GM18870 (cell line): ENCODE measurements around the gene EDARADD.

ENCODE experiments used
- ATAC-seq: cut with Tn5 transposase; IDR thresholded peaks from one replicate; pipeline ENCODE4 v1.9.1; 2021; ENCODE audit warnings: moderate library complexity; ENCODE audit not compliant: unreplicated experiment

EDARADD gene

DNA sequence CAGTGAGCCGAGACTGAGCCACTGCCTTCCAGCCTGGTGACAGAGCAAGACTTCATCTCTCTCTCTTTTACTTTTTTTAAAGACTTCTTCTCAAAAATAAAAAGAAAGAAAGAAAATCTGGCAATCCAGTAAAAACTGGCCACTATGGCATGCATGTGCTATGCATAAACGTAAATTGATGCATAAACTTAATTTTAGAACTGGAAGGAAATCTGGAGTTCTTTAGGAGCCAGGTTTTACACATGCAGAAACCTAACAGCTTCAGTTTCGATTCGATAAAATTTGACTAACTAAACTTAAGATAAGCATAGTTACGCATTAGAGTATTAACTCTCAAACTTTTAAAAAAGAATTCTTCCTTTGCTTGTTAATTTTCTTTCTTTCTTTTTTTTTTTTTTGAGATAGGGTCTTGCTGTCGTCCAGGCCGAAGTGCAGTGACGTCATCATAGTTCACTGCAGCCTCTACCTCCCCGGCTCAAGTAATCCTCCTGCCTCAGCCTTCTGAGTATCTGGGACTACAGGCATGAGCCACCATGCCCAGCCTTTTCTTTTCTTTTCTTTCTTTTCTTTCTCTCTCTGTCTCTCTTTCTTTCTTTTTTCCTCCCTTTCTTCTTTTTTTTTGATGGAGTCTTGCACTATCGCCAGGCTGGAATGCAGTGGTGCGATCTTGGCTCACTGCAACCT lies 117.8 kb downstream of the EDARADD start:
- ATAC-seq = no peak

DNA sequence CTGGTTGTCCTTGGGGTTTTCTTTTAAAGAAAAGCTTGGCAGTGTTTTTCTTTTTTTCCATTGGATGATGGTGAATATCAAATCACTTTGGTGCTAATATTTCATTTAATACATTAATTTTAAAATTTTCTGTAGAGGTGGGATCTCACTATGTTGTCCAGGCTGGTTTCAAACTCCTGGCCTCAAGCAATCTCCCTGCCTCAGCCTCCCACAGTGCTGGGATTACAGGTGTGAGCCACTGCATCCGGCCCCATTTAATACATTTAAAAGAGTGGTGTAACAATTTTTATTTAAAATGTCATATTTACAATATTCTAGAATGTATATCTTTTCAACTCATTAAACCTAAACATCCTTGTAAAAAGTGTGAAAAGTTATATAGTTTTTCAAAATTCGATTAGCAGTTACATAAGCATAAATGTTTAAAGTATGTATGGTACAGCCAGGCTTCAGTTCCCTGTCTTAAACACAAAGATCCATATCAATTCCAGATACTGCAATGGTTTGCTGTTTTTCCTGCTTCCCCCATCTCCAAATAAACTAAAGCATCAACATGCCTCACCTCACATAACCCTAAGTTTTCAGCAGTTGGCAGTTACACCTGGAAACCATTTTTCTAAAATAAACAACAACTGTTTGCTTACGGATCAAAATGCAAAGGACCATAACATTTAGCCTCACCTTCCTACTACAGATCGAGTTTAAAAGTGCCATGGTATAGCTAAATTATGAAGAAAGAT lies 120.8 kb downstream of the EDARADD start:
- ATAC-seq = no peak

DNA sequence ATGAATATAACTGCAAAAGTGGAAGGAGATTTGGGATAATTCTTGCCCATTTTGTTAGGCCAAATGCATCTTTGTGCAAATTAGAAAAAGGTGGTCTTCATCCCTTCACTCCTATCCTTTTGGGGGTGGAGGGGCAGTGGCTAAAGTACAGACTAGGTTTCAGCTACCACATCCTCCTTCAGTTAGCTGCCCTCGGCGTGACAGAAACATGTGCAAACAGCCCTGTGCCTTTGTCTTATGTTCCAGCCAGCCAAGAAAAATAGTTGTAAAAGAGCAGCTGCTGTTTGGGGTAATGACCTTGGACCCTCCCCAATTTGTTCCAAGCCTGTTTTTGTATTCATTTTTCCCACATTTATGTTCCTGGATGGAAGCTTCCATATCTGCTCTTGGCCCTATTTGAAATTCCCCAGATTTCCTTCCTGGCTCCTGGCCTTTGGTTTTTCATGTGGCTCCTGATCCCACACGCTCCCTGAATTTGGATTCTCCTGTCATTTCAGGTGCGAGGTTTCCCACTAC lies 121.4 kb downstream of the EDARADD start:
- ATAC-seq = no peak

DNA sequence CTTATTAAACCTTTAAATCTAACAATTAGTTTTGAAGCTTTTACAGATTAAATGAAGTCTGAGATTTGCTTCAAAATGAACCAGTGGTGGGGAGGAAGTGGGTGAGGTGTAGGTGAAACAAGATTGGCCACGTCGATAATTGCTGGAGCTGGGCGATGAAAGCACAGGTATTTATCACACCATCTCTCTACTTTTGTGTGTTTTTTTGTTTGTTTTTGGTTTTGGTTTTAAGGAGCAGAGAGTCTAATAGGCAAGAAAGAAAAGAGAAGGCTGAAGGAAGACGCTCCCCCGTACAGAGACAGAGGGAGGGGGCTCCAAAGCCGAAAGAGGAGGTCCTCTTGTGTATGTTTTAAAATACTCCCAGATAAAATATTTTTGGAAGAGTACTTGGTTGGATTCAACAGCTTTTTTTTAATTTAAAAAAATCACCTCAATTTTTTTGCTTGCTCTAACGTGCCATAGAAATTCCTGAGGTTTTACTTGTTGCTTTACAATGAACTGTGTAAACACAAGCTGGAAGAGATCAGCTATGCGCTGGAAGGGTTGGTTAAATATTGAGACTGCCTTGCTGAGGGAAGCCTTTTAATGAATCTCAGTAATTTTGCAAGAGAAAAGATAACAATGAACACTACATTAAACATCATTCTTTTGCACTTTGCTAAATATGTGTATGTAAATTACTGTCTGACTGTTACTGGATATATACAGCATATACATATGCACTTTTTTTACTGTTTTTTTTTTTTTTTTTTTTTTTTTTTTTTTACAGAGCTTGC lies 123.0 kb downstream of the EDARADD start:
- ATAC-seq = no peak

DNA sequence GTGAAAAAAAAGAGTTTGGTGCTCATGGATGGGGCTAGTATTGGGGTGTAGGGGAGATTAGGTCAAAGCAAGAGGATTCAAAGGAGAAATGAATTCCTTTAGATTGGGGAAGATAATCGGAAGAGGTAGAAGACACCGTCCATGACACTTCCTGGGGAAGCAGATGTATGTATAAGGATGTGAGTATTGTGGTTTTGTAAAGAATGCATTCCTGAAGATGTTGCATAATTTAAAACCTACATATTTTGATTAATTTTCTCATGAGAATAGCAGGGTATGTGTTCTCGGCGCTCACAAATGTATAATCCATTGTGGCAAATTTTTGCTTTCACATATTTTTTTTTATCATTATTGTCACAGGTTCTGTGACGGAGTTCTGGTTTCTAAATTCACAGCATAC lies 124.2 kb downstream of the EDARADD start:
- ATAC-seq = no peak

DNA sequence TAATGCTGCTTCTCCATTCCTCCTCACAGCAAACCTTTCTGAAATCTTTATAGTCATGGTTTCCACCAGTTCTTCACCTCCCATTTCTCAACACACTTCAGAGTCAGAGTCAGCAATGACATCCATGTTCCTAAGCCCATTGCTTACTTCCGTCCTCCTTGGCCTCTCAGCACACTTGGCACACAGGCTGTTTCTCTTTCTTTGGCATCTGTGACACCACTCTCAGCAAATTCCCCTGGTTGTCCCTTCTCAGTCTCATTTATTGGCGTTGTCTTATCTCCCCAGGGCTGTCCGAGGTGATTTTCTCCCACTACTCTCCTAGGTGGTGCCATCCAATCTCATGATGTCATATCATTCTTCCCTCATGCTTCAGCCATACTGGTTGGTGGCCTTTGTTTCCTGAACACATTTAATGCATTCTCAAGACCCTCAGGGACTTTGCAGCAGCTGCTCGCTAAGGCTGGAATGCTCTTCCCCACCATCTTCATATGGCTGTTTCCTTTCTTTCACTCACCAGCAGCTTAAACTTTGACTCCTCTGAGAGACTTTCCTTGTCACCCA lies 126.4 kb downstream of the EDARADD start:
- no peak for ATAC-seq

DNA sequence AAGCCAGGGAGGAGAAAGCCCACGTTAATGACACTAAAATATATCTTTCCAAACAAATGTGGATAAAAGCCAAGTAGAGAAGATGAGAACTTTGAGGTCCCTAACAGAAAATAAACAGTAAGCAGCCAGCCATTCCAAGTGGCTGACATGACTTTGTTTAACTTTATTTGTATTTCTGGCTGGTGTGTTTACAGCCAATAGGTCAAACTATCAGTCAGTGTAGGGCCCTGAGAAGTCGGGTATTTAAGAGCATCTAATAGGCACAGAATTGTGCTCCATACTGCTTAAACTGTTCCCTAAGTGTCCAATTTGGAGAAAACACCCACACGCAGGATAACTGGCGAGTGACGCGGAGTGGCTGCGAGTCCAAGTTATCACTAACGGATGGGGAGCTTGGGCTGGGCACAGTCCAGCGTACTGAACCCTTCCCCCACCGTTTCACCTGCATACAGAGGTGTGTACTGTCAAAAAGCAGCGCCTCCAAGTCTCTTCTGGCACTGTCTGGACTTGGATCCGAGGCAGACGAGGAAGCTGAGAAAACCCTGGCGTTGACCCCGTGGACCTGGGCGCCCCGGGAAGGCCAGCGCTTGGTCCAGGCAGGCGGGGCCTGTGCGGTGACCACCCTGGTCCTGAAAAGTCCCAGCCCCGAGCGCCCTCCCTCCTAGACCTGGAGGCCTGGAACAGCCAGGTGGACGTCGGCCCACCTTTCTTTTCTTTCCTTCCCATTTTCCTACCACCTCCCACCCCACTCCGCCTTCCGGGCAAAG lies 129.0 kb downstream of the EDARADD start:
- no peak for ATAC-seq

DNA sequence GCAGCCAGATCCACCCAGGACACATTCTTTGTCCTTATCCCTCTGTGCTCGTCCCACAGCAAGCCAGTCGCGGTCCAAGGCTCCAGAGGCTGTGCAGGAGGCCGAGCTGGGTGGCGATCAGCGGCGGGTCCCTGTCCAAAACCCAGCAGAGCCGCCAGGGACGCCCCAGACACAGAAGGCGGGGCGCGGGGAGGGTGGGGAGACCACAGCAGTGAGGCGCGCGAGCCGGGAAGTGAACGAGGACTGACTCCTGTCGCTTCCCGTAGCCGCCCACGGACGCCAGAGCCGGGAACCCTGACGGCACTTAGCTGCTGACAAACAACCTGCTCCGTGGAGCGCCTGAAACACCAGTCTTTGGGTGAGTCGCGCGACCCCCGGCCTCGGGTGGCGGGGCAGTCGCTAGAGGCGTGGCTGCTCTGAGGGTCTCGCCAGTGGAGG lies 129.6 kb downstream of the EDARADD start, which contains the start of gene LGALS8:
LGALS8 (plus strand) TSS at position 279 of the 438 bp plus-strand sequence. CDS start 2,089 bp downstream, outside the sequence.
- ATAC-seq = peak; percentile 38

DNA sequence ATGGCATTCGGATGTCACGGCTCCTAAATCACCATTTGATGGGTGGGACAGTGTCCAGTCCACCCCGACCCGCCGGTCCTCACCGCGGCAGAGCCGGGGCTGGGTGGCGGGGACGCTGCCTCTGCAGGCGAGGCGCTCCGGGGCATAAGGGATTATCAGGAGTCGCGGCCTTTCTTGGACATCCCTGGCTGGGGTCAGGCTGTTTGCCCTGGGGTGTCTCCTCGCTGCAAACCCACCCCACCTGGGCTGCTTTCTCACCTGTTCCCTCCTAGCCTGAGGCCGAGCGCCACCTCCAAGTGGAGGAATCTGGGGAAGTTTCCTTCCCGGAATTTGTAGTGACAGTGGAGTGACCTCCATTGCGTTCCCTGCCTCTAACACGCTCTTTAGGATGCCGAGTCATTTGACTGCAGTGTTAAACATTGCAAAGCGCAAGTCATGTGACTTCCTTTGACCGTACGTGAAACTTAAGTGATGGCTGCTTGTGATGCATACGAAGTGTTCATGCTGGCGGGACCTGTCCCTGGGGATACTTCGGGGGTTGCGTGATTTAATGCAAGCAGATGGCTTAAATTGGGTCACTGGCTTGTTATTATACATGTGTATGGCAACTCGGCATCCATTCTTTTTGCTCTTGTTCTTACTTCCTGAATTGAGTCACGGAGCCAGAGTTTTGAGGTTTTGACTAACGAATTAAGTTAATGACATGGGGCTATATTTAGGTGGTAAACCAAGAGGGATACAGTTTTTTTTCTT lies 130.2 kb downstream of the EDARADD start:
- ATAC-seq = peak; percentile 90

DNA sequence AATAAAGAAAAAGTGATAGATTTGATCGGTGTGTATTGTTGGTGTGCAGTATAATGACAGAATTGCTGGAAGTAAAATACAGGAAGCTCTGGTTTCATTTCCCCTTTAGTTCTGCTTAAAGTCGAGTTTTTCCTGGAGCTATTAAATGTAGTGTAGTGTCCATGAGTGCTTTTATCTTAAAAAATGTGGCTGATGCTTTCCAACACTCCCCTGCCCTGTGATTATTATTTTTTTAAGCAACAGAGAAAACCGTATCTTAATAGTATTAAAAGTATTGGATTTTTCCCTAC lies 130.8 kb downstream of the EDARADD start:
- no peak for ATAC-seq

DNA sequence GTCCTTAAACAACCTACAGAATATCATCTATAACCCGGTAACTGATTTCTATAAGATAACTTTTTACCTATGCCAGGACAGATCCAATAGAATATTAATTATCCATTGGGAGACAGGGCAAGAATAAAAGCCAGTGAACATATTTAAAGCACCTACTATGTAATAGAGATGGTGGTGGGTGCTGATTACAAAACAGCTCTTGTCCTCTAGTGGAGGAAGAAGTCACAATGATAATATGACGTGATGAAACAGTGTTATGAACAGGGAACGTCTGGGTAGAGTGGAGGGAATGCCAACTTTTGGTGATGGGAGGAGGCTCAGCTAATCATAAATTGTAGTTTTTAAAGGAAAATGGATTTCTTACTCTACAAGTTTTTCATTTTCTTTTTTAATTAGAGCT lies 132.0 kb downstream of the EDARADD start:
- ATAC-seq = no peak

DNA sequence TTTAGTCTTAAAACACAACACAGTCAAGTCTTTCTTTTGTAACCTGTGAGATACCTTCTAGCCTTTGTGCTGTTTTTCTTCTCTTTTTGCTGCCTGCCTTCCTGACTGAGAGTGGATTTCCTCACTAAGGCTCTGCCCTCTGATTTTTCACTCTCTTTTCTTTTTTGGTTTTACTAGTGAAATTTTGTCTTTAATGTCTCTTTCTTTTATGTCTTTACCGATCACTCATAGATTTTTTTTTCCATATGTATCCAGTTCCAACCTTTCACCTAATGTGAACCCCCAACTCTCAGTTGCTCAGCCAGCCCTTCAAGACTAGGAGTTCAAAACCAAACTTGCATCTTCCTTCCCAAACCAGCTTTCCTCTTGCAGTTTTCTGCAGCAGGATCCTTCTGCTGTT lies 136.2 kb downstream of the EDARADD start:
- no peak for ATAC-seq

DNA sequence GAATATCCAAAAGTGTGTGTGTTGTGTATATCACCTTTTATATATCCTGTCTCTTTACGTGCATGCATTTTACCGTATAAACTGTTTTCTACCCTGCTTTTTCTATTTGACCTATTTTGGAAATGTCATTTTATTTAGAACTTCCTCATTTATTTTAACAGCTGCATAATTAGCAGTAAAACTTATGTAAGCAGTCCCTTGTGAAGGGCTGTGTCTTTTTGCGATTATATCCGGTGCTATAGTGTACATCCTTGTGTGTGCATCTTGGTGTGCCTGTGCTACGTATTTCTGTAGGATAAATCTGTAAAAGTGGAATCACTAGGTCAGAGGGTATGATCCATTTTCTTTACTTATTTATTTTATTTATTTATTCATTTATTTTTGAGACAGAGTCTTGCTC lies 136.9 kb downstream of the EDARADD start:
- ATAC-seq = no peak

DNA sequence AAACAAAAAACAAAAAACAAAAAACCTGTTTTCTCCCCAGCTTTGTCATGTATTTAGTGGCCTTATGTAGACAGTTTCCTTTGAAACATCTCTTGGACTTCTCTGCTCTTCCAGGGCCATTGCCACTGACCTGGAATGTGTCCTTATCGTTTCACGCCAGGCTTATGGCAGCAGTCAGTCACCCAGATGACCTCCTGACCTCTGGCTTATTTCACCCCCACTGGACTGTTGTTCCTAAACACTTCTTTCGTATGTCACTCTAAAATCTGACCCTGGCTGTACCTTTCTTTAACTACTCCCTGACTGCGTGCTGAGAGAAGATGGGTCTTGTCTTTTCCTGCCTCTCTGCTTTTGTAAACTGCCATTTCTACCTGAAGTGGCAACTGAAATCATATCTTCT lies 138.8 kb downstream of the EDARADD start:
- no peak for ATAC-seq

DNA sequence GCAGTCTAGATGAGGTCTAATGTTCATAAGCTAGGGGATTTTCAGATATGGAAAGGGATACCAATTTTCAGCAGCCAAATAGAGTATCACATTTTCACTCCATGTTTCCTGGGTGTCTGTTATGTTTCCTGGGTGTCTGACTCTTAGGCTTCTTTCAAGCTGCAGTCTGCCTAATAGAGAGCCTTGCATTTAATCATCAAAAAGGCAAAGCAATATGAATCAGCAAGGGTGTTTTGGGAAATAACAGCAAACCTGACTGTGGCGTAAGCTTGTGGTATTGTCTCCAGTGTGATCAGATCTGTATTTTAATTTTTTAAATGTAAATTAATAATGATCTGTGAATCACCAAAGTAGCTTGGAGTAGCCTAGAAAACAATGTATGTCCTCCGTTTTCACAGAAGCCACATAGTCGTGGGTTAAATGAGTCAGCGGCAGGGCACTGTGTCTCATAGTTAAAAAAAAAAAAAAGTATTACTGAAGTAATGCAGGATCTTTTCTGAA lies 140.1 kb downstream of the EDARADD start:
- ATAC-seq = no peak
